Gastrocnemius medialis (tissue), 4 donors: Measurements from ENCODE around the gene PRDM5.

Source experiments
- CTCF ChIP-seq, 5 experiments: fragments of 450-650 bp in 3 of 5; fragments of 200-600 bp in 2 of 5; sonication (generic) in 2 of 5; IDR thresholded peaks in 4 of 5; conservative IDR thresholded peaks in 1 of 5; 1 replicate in 4 of 5; 2 replicates in 1 of 5; pipeline ENCODE4 v1.5.1; 2016 to 2019; ENCODE audit warnings: antibody characterized with exemption in 5 of 5, mild to moderate bottlenecking in 3 of 5, moderate library complexity in 3 of 5
- POLR2A ChIP-seq, 2 donors: fragments of 450-650 bp; IDR thresholded peaks; one replicate each; pipeline ENCODE4 v1.6.1; 2017; ENCODE audit warnings: antibody characterized with exemption in 2 of 2, mild to moderate bottlenecking in 2 of 2, moderate library complexity in 2 of 2

GRCh38 chr4:120830204-120830603 lies 92.3 kb downstream of the PRDM5 start:
- no peak for TF ChIP-seq CTCF (IDR thresholded peaks at IDR 0.05 in 4 of 5, conservative IDR thresholded peaks at IDR 0.05 in 1 of 5)
- TF ChIP-seq POLR2A (IDR thresholded peaks at IDR 0.05), result no peak
